Spleen (tissue), 11 donors: ENCODE data around the gene WWC1. TPM values are rescaled to one million over a fixed set of nuclear protein-coding genes. Genes with fewer than 3 reads are reported as not detected.

ENCODE experiments used
- DNase-seq: peaks from one replicate; pipeline ENCODE4 v3.0.0-alpha.2; 2020
- H3K27ac ChIP-seq, 8 donors: fragments of 200-600 bp; sonication (generic) in 7 of 8; 1 replicate in 4 of 8; 2 replicates in 4 of 8; pipeline versions ENCODE4 v1.5.0 to v1.8.0; 2016 to 2021; ENCODE audit warnings: inconsistent platforms in 4 of 8, mild to moderate bottlenecking in 4 of 8, moderate library complexity in 1 of 8
- H3K27me3 ChIP-seq, 7 donors: fragments of 200-600 bp; sonication (generic) in 6 of 7; replicated peaks in 1 of 7; 1 replicate in 4 of 7; 2 replicates in 3 of 7; pipeline versions ENCODE4 v1.5.0 to v1.8.0; 2016 to 2021; ENCODE audit warnings: inconsistent platforms in 3 of 7, mild to moderate bottlenecking in 1 of 7
- H3K36me3 ChIP-seq, 6 donors: fragments of 200-600 bp; sonication (generic) in 5 of 6; 1 replicate in 4 of 6; 2 replicates in 2 of 6; pipeline versions ENCODE4 v1.5.0 to v1.8.0; 2016 to 2021; ENCODE audit warnings: inconsistent platforms in 2 of 6
- H3K4me1 ChIP-seq, 6 donors: fragments of 200-600 bp; sonication (generic) in 5 of 6; 1 replicate in 3 of 6; 2 replicates in 3 of 6; pipeline versions ENCODE4 v1.5.0 to v1.8.0; 2016 to 2021; ENCODE audit warnings: inconsistent platforms in 3 of 6
- H3K4me3 ChIP-seq, 8 donors: fragments of 200-600 bp; sonication (generic) in 7 of 8; 1 replicate in 4 of 8; 2 replicates in 4 of 8; pipeline versions ENCODE4 v1.5.0 to v1.8.0; 2016 to 2021; ENCODE audit warnings: inconsistent platforms in 4 of 8, mild to moderate bottlenecking in 4 of 8, moderate library complexity in 2 of 8
- H3K9me3 ChIP-seq, 8 donors: fragments of 200-600 bp; sonication (generic) in 7 of 8; 1 replicate in 4 of 8; 2 replicates in 4 of 8; pipeline versions ENCODE4 v1.5.0 to v1.8.0; 2016 to 2021; ENCODE audit warnings: inconsistent platforms in 4 of 8
- POLR2A ChIP-seq, 3 donors: fragments of 450-650 bp; IDR thresholded peaks; one replicate each; pipeline ENCODE4 v1.5.1; 2017; ENCODE audit warnings: antibody characterized with exemption in 3 of 3, mild to moderate bottlenecking in 1 of 3
- POLR2AphosphoS5 ChIP-seq, 3 donors: sonication (generic); formaldehyde crosslinking; IDR thresholded peaks; one replicate each; pipeline ENCODE4 v1.5.1; 2017; ENCODE audit warnings: antibody characterized with exemption in 3 of 3
- WGBS, 5 donors: extraction: QIAGEN DNeasy Blood & Tissue Kit in 3 of 5; methylation state at CpG; one replicate each; pipeline versions ENCODE4 v1.1.5 to v1.1.7; 2013 to 2018; 5-methylcytosine and 5-hydroxymethylcytosine counted together
- intact Hi-C: fragments of 100-400 bp; cut with DNase I; formaldehyde crosslinking; loops from one replicate; pipeline ENCODE4 v1.15.0; 2023; ENCODE audit warnings: low total_unique reads
- polyA plus RNA-seq, 3 donors: library from polyadenylated mRNA; stranded (reverse); fragments of 200-250 nt; gene quantifications; one replicate each; pipeline ENCODE4 v1.2.1, GENCODE V29; 2013
- total RNA-seq, 7 donors: library from RNA; depleted of rRNA in 3 of 7; stranded (reverse); fragments of >200 nt in 3 of 7; fragmentation: NEBNext Ultra II Directional in 4 of 7; extraction: Animal tissue kit (Norgen Biotek cat#: 25700) in 4 of 7; gene quantifications; one replicate each; pipeline versions ENCODE4 v1.1.0 to v1.2.1, GENCODE V29; 2016 to 2021
- TF ChIP-seq, protein P1 (sequence below), 11 experiments: fragments of 200-600 bp in 7 of 11; fragments of 450-650 bp in 4 of 11; sonication (generic) in 4 of 11; IDR thresholded peaks in 8 of 11; conservative IDR thresholded peaks in 3 of 11; 1 replicate in 7 of 11; 2 replicates in 4 of 11; pipeline versions ENCODE4 v1.4.0 to v1.8.0; 2016 to 2021; ENCODE audit warnings: antibody characterized with exemption in 11 of 11, inconsistent platforms in 4 of 11, mild to moderate bottlenecking in 1 of 11
- donor health status: healthy with polysubstance abuse.
- donor health status: DM: no; HTN: no; CAD: no; lungs with moderate emphysema.
- donor health status: DM: no; HTN: no; CAD: no.
- donor health status: Bipolar disorder and iron deficiency.
- donor health status: healthy.
- donor health status: DM: no; HTN: no; CAD: no.
- donor health status: DM: yes; HTN: yes; CAD: no.

WWC1 gene
- total and polyA plus RNA-seq, 10 donors, result 0.60 to 5.4 (median 1.3) TPM

GRCh38 chr5:168377525-168377924 lies 86.1 kb downstream of the WWC1 start:
- Histone ChIP-seq H3K4me1 (no peaks in the 10 kb centered on the region), H3K4me3 (no peak overlapping the region), H3K36me3 (no peaks in the 10 kb centered on the region), H3K27me3 (no peaks in the 10 kb centered on the region), H3K9me3 (no peaks in the 10 kb centered on the region), H3K27ac (no peak overlapping the region)
- no peak for DNase-seq
- intact Hi-C loops, result no loop called here
- TF ChIP-seq POLR2A (IDR thresholded peaks at IDR 0.05) (no peak), POLR2AphosphoS5 (IDR thresholded peaks at IDR 0.05) (no peak)
- TF ChIP-seq, protein P1, sequence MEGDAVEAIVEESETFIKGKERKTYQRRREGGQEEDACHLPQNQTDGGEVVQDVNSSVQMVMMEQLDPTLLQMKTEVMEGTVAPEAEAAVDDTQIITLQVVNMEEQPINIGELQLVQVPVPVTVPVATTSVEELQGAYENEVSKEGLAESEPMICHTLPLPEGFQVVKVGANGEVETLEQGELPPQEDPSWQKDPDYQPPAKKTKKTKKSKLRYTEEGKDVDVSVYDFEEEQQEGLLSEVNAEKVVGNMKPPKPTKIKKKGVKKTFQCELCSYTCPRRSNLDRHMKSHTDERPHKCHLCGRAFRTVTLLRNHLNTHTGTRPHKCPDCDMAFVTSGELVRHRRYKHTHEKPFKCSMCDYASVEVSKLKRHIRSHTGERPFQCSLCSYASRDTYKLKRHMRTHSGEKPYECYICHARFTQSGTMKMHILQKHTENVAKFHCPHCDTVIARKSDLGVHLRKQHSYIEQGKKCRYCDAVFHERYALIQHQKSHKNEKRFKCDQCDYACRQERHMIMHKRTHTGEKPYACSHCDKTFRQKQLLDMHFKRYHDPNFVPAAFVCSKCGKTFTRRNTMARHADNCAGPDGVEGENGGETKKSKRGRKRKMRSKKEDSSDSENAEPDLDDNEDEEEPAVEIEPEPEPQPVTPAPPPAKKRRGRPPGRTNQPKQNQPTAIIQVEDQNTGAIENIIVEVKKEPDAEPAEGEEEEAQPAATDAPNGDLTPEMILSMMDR (IDR thresholded peaks at IDR 0.05 in 8 of 11, conservative IDR thresholded peaks at IDR 0.05 in 3 of 11), result no peak
- WGBS, 5 donors, result 68 to 84% (median 75%) methylated on average over 2 of the region's 2 CpGs

DNA sequence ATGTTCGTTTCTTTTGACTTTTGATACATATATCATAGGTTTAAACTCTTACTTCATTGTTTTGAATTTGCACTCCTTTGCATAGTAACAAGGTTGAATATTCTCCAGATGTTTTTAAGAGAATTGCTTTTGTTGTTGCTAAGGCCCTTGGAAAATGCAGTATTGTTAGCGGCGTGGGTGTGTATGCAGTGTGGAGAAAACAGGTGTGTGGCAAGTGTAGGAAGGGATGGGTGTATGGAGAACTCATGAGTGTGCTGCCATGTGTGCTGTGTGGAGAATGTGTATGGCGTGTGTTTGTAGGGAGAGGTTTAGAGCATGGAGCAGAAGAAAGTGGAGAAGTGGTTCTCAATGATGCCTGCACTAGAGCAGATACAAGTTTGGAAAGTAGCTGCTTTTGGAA lies 87.3 kb downstream of the WWC1 start:
- TF ChIP-seq, protein P1 (IDR thresholded peaks at IDR 0.05 in 8 of 11, conservative IDR thresholded peaks at IDR 0.05 in 3 of 11), result no peak
- TF ChIP-seq POLR2A (IDR thresholded peaks at IDR 0.05), result no peak
- no peak for TF ChIP-seq POLR2AphosphoS5 (IDR thresholded peaks at IDR 0.05)
- WGBS, 5 donors, result 85 to 91% (median 90%) methylated on average over 4 of the region's 4 CpGs
- no peak overlapping the region for H3K27ac ChIP-seq
- DNase-seq, result no peak
- no peaks in the 10 kb centered on the region for H3K27me3 ChIP-seq
- H3K36me3 ChIP-seq, result no peaks in the 10 kb centered on the region
- H3K4me1 ChIP-seq, result no peaks in the 10 kb centered on the region
- H3K4me3 ChIP-seq, result no peak overlapping the region
- H3K9me3 ChIP-seq, result no peaks in the 10 kb centered on the region
- intact Hi-C loops, result no loop called here

- DNase-seq, result no peak
- Histone ChIP-seq H3K27me3 (no peaks in the 10 kb centered on the region), H3K36me3 (no peaks in the 10 kb centered on the region), H3K27ac (no peak overlapping the region), H3K4me3 (no peak overlapping the region), H3K9me3 (peaks cover 0 to 18% (median 12%) of the 10 kb centered on the region in 8 donors), H3K4me1 (no peaks in the 10 kb centered on the region)
- intact Hi-C loops, result no loop called here
- 50 to 91% (median 73%) methylated on average over 2 to 3 of the region's 3 CpGs for WGBS, 5 donors
- TF ChIP-seq POLR2AphosphoS5 (IDR thresholded peaks at IDR 0.05) (no peak), POLR2A (IDR thresholded peaks at IDR 0.05) (no peak)
- TF ChIP-seq, protein P1 (IDR thresholded peaks at IDR 0.05 in 8 of 11, conservative IDR thresholded peaks at IDR 0.05 in 3 of 11), result no peak
Observed at GRCh38 chr5:168382421-168382820, 91.0 kb downstream of the WWC1 start.

DNA sequence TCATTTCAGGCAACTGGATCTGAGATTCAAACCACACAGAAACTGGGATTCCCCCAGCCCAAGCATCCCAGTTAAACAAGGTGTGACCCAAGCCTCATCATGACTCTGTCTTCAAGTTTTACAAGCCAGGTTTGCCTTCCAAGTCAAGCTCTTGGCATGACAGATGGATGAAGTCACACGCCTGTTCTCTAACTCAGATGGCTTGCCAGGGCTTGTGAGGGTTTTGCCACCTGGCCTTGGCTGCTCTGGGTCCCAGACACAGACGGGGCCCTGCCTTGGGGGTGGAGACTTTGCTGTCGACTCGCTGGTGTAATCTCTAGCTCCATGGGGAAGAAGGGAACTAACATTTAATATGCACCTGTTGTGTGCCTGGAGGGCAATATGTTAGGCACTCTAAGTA lies 99.0 kb downstream of the WWC1 start:
- WGBS, 5 donors, result 86 to 96% (median 89%) methylated on average over 4 of the region's 4 CpGs
- no peaks in the 10 kb centered on the region for H3K4me1 ChIP-seq
- H3K4me3 ChIP-seq, result no peak overlapping the region
- H3K36me3 ChIP-seq, result no peaks in the 10 kb centered on the region
- H3K9me3 ChIP-seq, result peaks cover 0 to 31% (median 19%) of the 10 kb centered on the region in 8 donors
- no peak for DNase-seq
- intact Hi-C loops, result no loop called here
- TF ChIP-seq POLR2A (IDR thresholded peaks at IDR 0.05) (no peak), POLR2AphosphoS5 (IDR thresholded peaks at IDR 0.05) (no peak)
- TF ChIP-seq, protein P1 (IDR thresholded peaks at IDR 0.05 in 8 of 11, conservative IDR thresholded peaks at IDR 0.05 in 3 of 11), result no peak
- H3K27ac ChIP-seq, result no peak overlapping the region
- no peaks in the 10 kb centered on the region for H3K27me3 ChIP-seq
